Right ventricle myocardium superior (tissue), 1 donor: ENCODE results near the gene CDKL1. TPM values are rescaled to one million over a fixed set of nuclear protein-coding genes. Genes with fewer than 3 reads are reported as not detected.
"Not testable (repeated sequence)": the region's sequence is repeated elsewhere in the genome, so short reads cannot be mapped to it uniquely, and the experiment has no call there.

Experiments used
- ATAC-seq: fragments of 200-7000 bp; cut with Tn5 transposase; one replicate; pipeline ENCODE4 v1.9.1; 2020; ENCODE audit warnings: mild to moderate bottlenecking; ENCODE audit not compliant: poor library complexity
- DNase-seq: peaks from one replicate; pipeline ENCODE4 v3.0.0-alpha.2; 2020
- intact Hi-C: fragments of 100-400 bp; cut with DNase I; formaldehyde crosslinking; loops from one replicate; pipeline ENCODE4 v1.11.2; 2022
- total RNA-seq: library from RNA; stranded (reverse); fragmentation: NEBNext Ultra II Directional; extraction: Animal tissue kit (Norgen Biotek cat#: 25700); gene quantifications from one replicate; pipeline ENCODE4 v1.2.1, GENCODE V29; 2021
- donor health status: DM: no; HTN: yes; CAD: no; lungs with severe emphysema.

The CDKL1 gene
- total RNA-seq, 1 donor from 2014 or later, result 1.4 TPM

DNA sequence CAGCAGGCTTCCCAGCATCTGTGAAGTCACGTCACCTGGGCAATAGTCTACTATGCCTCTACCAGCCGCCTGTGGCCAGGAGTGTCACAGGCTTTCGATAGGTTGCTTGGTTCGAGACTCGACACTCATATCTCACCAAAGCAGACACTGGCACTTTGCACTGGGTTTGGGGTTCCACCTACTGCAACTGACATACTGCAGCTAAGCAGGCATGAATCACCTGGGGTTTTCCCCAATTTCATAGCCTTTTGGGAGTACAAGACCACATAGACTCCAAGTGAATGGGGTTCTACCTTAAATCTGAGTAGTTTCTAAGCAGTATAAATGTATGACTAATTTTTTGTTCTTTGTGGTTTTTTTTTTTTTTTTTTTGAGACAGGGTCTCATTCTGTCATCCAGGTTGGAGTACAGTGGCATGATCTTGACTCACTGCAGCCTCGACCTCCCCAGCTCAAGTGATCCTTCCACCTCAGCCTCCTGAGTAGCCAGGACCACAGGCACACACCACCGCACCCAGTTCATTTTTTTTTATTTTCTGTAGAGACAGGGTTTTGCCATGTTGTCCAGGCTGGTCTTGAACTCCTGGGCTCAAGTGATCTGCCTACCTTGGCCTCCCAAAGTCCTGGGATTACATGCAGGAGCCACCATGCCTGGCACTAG, 52.4 kb downstream of the CDKL1 start:
- intact Hi-C loops, result no loop called here
- ATAC-seq (no peak), DNase-seq (no peak)

DNA sequence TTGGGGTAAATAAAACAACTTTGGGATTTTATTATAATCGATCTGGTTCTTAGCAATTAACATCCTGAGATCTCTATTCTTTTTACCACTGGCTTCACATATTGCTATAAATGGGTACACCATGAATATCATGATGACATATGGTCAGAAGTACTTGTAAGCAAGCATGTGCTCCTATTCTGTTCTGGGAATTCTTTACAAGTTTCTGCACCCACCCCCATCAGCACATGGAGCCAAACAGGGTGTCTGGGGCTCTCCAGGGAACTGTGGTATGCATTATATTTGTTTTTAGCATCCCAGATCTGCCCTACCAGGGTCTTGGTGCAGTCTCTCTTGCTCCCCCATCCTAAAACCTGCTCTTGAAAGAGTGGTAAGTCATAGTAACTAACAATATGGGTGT, 53.2 kb downstream of the CDKL1 start:
- ATAC-seq, result no peak
- no peak for DNase-seq

DNA sequence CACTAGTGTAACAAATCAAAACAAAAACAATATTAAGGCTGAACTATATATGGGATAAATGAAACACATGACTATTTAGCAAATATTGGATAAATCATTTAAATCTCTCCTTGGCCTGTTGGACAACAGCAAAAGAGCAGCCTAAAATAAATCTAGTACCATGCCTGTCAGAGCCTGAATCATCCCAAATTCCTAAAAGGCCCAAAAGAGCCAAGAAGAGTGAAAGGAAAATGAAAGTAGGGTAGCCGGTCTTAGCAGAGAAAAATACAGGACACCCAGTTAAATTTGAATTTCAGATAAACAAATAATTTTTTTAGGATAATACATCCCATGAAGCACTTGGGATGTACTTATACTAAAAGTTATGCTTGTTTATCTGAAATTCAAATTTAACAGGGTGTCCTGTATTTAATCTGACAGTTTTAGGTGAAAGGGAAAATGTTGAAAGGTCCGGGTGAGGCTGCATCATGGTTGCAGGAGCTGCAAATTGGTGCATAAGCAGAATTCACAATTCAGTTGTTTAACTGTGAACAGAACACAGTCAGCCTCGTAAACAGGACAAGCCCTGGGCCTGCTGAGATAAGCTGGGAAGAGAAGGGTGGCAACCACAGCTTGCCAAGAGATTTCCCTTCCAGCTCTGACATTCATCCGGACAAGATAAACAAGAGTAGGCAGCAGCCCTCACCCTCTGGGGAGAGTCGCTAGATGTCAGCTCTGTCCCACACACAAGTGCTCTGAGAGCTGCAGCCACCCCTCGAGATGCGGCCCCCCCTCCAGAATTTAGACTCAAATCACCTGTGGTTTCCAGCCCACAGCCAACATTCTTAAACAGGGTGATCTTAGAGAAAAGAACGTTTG, 54.2 kb downstream of the CDKL1 start:
- intact Hi-C loops, result no loop called here
- ATAC-seq, result peak; percentile 94
- DNase-seq, result peak; percentile 68

More for the DNA sequence above, 53.2 kb downstream of the CDKL1 start:
- intact Hi-C loops, result no loop called here

DNA sequence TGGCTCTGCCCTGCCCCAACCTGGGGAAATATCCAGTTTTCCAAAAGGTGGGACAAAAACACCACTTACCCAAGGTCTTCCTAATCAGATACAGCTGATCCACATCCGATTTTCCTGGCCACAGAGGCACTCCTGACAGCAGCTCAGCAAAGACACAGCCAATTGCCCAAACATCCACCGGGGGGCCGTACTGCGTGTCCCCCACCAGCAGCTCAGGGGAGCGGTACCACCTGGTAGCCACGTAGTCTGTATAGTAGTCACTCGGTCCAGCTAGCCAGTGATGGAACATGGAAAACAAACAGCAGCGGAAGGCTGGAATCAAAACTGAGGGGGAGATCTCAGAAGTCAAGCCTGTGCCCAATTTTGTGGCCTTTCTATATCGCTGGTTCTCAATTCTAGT, 55.7 kb downstream of the CDKL1 start:
- ATAC-seq (no peak), DNase-seq (no peak)
- intact Hi-C loops, result no loop called here

DNA sequence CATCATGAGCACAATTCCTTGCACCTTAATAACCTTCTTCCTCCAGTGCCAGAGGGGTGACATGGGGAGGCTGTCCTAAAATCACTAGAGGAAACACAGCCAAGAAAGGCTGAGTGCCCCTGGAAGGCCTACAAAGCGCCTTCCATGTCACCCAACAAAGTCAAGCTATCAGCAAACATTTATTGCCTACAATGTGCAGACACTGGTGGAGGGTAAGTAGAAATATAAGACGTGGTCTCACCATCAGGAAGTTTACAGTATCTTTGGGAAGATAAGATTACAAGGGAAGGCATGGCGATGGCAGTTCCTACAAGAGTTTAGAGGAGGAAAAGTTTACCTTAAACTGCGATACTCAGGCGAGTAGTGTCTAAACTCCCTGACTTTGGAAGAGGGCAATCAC, 56.6 kb downstream of the CDKL1 start:
- DNase-seq, result no peak
- intact Hi-C loops, result no loop called here
- no peak for ATAC-seq

DNA sequence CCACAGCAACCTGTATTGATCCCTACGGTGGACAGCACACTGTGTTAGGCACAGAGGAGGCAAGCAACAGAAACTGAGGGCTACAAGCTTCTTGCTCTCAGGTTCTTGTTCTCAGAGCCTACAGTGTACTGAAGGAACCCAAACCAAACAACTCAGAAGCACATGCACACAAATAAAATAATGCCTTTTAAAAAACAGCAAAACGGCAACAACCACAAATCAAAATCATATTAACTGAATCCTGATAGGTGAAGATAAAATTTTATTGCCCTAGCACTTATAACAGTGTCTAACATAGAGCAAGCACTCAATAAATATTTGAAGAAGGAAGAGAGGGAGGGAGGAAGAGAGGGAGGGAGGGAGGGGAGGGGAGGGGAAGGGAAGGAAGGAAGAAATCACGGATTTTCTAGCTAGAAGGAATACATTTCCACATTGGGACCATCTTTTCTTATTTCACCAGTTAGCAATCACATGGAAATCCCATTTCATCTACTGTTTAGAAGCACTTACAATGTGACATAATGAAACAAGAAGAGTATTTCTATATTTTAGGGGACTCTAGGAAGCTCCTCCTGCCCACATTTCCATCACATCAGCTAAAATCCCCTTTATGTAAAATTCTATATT, 57.4 kb downstream of the CDKL1 start:
- intact Hi-C loops, result no loop called here
- ATAC-seq (no peak), DNase-seq (no peak)

DNA sequence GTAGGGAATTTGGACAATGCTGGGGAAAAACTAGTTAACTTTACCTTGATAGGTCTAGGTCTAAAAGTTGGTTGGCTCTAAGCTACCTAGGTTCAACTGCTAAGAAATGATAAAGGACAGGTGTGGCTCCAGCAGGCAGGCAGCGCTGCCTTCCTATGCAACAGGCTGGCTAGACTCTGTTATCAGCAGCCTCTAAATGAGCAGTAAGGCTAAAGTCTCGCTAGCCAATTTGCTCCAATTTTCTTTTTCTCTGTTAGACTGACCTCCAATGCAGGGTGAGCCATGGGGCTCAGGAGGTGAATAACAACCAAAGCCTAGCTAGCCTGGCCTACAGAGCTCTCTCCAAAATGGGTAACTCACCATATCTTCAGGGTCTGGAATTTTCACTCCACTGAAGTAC, 58.1 kb downstream of the CDKL1 start:
- ATAC-seq, result no peak
- intact Hi-C loops, result no loop called here
- no peak for DNase-seq

DNA sequence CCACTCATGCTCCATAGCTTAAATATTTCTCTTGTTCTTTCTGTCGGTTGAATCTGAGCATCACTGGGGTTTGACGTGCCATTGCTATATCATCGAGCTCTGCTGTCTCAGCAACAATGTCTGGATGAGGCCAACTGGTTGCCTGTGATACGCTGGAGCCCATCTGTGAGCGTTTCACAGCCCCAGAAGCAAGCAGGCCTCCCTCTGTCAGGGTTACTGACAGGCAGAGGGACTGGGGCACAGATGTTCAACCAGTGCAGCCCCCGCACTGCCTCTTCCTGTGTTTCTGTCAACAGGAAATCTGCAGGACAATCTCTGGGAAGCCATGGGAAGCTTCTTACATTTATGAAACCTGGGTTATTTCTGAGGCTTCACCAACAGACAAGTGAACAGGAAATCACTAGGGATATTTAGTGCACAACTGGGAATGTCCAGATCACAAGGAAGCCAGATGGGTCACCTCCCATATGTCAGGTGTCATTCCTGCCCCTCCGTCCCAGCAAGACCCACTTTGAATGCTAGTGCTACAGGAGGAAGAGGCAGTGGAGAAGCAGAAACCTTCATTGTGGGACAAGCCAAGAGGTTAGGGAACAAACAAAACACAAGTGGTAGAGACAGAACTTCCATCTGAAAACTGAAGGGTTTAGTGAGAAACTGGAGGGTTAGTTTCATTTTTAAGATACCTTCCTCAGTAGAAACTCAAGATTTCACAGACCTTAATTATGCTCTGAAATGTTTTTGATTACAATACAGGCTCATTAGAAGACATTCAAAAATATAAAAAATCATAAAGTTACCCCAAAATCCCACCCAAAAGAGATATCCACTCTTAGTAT, 60.5 kb downstream of the CDKL1 start:
- ATAC-seq (peak; percentile 27), DNase-seq (peak; percentile 48)
- intact Hi-C loops, result no loop called here

DNA sequence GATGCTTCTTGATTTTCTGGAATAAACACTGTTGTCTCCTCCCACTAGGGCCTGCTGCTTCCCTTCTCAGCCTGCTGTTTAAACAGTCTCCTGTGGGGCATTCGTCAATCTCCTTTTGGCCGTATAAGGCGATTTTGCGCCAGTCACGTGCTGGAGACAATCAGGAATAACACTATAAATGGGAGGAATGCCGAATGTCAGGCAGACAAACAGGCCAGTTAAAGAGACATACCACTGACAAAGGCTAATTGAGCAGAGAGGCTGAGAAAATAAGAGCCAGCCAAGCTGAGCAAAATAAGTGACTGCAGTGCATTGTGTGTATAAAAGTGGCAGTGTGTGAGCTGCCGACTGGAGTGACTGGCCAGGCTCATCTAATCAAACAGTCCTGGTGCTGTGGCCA, 61.3 kb downstream of the CDKL1 start:
- peak; percentile 57 for DNase-seq
- intact Hi-C loops, result no loop called here
- ATAC-seq, result peak; percentile 39

DNA sequence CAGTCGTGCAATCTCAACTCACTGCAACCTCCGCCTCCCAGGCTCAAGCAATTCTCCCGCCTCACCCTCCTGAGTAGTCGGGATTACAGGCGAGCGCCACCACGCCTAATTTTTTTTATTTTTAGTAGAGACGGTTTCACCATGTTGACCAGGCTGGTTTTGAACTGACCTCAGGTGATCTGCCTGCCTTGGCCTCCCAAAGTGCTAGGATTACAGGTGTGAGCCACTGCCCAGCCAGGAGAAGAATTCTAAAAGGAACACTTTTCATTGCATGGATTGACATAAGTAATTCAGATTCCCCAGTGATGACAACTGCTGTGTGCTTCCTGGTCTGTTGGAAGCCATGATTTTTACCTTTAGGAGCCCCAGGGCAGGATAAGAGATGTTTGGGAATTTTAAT, 62.5 kb downstream of the CDKL1 start:
- intact Hi-C loops, result no loop called here
- DNase-seq (no peak), ATAC-seq (no peak)

DNA sequence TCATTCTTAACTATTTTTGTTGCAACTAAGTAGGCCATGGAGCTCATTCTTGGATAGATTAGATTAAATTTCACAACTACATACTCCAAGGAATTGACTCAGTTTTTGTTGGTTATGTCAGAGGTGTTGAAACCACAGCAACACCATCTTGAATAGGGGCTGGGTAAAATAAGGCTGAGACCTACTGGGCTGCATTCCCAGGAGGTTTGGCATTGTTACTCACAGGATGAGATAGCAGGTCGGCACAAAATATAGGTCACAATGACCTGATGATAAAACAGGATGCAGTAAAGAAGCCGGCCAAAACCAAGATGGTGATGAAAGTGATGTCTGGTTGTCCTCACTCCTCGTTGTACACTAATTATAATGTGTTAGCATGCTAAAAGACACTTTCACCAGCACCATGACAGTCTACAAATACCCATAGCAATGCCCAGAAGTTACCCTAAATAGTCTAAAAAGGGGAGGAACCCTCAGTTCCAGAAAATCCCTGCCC, 63.6 kb downstream of the CDKL1 start:
- intact Hi-C loops, result no loop called here
- peak; percentile 57 for DNase-seq
- ATAC-seq, result peak; percentile 89

DNA sequence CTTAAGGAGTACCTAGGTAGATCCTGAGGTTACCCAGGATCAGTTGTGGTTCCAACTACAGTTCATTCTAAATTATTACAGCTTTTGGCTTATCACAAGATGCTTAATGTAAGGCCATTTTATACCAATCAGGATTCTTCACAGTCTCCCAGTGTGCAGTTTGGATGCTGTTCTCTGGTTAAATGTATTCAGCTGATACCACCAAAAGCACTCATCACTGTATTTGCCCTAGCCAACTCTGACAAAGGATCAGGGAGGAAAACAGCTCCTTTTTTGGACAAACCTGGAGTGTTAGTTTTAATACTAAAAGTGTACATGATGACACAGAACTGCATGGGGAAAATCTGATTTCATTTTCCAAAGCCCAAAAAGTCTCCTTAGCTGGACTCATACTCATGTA, 65.1 kb downstream of the CDKL1 start:
- DNase-seq (no peak), ATAC-seq (no peak)
- intact Hi-C loops, result no loop called here

DNA sequence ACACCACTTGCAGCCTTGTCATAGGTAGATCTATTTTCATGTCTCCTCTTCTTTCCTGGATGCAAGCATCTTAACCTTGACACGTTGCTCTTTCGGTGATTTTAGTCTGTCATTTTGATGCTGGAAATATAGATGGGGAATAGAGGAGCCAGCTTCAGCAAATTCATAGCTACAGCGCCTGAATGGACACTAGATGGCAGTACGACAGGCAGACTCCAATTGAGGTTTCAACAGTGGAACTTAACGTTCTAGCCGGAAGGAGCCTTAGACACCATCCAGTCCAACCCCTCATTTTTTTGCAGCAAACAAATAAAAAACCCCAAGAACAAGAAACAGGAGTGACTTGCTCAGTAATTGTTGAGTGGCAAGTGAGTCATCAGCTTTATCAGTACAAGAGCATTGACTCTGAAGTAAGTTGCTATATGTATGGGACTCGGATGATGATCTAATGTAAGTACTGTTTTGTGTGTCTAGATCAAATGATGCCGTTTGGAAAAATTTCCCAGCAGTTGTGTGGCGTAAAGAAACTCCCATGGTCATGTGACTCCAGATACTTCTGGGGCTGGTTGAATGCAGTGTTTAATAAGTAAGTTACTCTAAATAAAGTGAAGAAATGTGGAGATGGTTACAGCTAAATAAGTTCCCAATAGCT, 75.5 kb downstream of the CDKL1 start:
- peak; percentile 96 for ATAC-seq
- intact Hi-C loops, result loop anchor here (10.0 kb wide), 1 partner anchor 74 kb away; the partner anchor contains the start of gene CDKL1
- no peak for DNase-seq

DNA sequence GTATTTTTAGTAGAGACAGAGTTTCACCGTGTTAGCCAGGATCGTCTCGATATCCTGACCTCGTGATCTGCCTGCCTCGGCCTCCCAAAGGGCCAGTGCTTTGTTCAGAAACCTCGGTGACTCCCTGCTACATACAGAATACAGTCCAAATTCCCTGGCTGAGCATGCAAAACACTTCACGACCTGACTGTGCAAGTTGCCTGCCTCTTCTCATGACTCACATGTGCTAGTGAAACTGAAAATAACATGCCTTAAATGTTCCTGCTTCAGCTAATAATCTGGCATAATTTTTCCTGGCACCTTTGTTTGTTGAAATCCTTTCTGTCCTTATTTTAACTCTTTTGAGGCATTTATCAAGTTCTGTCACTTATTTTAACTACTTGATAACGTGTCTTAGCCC, 76.4 kb downstream of the CDKL1 start:
- intact Hi-C loops, result loop anchor here (10.0 kb wide), 1 partner anchor 75 kb away; the partner anchor contains the start of gene CDKL1
- DNase-seq, result no peak
- peak; percentile 39 for ATAC-seq

DNA sequence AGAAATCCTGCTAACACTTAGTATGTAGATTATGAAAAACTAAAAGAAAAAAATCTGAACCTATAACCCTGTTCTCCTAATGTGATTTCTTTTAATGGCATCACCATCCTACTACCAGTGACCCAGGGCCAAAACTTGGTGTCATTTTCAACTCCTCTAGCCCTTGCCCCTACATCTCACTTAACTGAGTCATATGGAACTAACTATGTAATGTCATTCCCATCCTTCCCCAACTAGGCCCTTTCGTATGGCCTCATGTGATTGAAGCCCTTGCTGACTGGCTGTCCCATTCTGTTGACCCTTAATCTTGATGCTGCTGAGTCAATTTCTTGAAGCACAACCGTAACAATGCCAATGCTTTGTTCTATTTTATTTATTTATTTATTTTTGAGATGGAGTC, 77.0 kb downstream of the CDKL1 start:
- intact Hi-C loops, result loop anchor here (10.0 kb wide), 1 partner anchor 75 kb away; the partner anchor contains the start of gene CDKL1
- ATAC-seq (no peak), DNase-seq (no peak)

DNA sequence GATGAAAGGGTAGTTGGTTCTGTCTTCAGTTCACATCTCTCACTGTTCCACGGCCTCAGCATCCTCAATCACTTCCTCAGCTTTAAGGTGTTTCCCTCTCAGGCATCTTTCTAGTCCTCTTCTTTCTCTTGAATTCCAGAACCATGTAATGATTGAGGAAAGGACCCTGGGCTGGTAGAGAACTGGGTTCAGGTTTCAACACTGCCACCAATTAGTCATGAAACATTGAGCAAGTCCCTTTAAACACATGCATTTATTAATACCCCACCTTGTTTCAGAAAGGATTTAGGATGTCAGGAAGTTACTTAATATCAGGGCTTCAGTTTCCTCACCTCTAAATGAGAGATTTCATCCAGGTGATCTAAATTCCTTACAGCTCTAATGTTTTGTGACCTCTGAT, 77.4 kb downstream of the CDKL1 start:
- DNase-seq, result no peak
- no peak for ATAC-seq
- intact Hi-C loops, result no loop called here

DNA sequence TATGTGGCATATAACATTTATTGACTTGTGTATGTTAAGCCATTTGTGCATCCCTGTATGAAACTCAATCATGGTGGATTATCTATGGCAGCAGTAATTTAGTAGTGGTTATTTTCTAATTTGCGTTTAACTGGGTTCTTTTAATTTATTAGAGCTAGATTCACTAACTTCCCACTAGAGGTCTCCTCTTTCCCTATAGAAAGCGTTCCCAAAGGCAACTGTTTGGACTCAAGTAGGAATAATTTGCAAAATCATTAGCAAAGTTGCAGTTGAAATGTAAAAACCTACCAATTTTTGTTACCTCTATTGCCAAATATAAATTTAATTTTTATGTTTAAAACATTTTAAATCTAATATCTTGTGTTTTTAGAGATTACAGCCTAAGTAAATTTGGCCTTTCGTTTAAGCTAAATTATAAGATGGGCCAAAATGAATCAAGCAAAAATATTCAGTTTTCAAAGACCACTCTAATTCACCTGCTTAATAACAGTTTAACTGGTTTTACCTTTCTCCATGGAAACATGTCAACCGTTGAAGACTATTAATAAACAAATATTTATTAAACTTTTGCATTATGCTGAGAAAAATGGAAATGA, 78.6 kb downstream of the CDKL1 start:
- no peak for DNase-seq
- intact Hi-C loops, result no loop called here
- no peak for ATAC-seq

DNA sequence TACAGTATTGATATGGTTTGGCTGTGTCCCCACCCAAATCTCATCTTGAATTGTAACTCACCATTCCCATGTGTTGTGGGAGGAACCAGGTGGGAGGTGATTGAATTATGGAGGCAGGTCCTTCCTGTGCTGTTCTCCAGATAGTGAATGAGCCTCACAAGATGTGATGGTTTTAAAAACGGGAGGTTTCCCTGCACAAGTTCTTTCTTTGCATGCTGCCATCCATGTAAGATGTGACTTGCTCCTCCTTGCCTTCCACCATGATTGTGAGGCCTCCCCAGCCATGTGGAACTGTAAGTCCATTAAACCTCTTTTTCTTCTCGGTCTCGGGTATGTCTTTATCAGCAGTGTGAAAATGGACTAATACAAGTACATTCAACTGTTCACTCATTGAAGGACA, 82.6 kb downstream of the CDKL1 start:
- DNase-seq, ATAC-seq, intact Hi-C loops: not testable (repeated sequence)
